COLO829 (cell line): ENCODE data around the gene FMN2.
A peak's percentile ranks its signal among the peaks of the same experiment; 100 is the strongest.
"Not testable (repeated sequence)": the region's sequence is repeated elsewhere in the genome, so short reads cannot be mapped to it uniquely, and the experiment has no call there.

ENCODE experiments used
- DNase-seq: peaks from one replicate; pipeline ENCODE4 v3.0.0; 2012; ENCODE audit warnings: low spot score

FMN2 gene

DNA sequence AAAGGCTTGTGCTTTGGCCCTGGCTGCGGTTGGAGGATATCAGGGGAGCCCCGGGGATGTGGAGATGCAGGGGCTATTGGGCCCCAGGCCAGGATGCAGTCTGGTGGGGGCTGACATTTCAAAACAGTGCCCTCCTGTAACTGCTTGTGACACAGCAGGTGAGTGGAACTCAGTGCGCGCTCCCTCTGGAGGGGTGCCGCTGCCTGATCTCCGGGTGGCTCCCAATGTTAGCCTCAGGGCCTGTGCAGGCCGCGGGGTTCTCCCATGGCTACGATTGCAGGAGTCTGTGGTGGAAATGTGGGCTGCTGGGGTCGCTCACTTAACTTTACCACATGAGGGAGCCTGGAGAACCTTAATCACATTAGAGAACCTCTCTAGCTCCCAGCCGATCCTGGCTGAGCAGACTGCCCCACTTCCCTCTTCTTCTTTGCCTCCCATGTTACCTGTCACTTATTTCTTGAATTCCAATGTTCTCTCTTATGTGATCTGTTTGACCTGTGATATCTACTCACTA lies 163.2 kb downstream of the FMN2 start:
- DNase-seq: no peak

DNA sequence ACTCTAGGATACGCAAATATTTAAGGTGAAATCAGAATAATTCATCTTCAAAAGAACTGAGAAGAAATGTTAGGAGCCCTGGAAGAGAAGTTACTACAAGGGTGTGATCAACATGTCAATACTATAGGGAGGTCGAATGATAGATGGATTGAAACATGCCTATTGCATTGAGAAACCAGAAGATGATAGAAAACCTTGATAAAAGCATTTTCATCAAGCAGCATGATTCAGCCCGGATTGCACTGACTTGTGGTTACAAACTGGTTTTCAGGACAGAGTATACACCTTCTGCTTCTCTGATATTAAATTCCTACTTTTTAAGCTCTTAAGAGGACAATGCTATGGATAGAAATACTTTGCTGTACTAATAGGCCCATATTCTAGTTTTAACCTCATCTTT lies 164.2 kb downstream of the FMN2 start:
- DNase-seq: no peak

GRCh38 chr1:240256836-240257503 lies 165.3 kb downstream of the FMN2 start:
- no peak for DNase-seq

GRCh38 chr1:240258910-240259309 lies 167.2 kb downstream of the FMN2 start:
- DNase-seq: peak; percentile 33

GRCh38 chr1:240264494-240264893 lies 172.8 kb downstream of the FMN2 start:
- not testable (repeated sequence) for DNase-seq

GRCh38 chr1:240271081-240271480 lies 179.4 kb downstream of the FMN2 start:
- DNase-seq: no peak

DNA sequence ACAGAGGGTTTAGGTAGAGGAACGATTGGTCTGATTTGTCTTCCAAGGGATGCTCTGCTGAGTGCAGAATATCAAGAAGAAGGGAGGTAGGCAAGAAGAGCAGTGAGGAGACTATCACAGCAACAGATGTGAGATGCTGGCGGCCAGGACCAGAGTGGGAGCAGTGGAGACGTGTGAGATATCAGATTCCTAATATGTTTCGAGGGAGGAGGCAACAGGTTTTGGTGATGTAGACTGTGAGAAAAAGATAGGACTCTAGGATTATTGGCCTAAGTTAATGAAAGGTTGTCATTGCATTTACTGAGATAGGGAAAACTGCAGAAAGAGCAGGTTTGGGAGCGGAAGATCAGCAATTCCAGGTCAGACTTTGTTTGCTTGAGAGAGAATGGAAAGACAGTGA lies 182.9 kb downstream of the FMN2 start:
- DNase-seq: no peak

- DNase-seq: not testable (repeated sequence)
Observed at GRCh38 chr1:240275219-240275618, 183.5 kb downstream of the FMN2 start.

- DNase-seq: no peak
Observed at GRCh38 chr1:240278082-240278481, 186.4 kb downstream of the FMN2 start.

- DNase-seq: no peak
Observed at GRCh38 chr1:240280560-240281322, 189.1 kb downstream of the FMN2 start.

DNA sequence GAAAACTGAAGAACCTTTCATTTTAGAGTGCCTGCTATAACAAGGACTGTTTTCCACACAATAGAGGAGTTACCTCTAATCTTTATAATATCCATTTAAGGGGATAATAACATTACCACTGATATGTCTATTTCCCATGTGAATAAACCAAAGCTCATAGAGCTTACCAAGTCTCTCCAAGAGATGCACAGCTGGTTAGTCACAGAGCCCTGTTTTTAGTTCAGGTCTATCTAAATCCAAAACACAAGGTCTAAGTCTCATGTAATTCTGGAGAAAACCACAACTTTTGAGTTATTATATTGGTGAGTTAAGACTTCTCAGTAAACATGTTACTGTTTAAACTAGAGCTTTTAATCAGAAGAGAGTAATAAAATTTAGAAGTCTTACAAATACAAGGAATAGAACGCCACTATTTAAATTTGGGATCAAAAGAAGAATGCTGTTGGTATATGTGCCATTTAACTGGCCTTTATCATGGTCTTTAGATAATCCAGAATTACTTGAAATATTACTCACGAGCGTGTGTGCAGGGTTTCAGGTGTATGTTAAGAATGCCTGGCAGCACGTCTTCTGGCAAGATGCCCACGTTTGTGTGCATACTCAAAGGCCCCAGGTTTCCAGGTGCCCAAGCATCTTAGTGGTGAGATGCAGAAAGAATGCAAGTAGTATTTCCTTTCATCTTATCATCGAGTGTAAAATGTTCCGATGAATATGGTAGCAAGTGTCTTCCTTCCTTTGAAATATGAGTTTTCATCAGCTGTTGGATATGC lies 190.6 kb downstream of the FMN2 start:
- no peak for DNase-seq

- DNase-seq: no peak
Observed at GRCh38 chr1:240284656-240285414, 193.2 kb downstream of the FMN2 start.

GRCh38 chr1:240285540-240285939 lies 193.9 kb downstream of the FMN2 start:
- no peak for DNase-seq

DNA sequence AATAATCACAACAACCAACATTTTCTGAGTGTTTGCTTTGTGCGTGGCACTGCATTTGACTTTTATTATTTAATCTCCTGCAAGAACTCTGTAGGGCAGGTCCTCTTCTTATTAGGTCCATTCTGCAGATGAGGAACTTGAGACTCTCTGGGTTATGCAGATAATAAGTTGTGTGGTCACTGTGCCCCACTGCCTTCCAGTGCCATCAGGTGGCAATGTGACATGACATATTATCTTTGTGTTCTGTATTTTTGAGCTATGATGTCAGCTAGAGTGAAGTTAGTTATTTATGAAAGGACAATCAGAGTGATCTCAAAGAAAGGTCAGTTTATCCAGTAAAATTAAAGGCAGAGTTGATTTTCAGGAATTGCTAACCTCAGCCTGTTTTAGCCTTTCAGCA lies 196.0 kb downstream of the FMN2 start:
- DNase-seq: peak; percentile 48

DNA sequence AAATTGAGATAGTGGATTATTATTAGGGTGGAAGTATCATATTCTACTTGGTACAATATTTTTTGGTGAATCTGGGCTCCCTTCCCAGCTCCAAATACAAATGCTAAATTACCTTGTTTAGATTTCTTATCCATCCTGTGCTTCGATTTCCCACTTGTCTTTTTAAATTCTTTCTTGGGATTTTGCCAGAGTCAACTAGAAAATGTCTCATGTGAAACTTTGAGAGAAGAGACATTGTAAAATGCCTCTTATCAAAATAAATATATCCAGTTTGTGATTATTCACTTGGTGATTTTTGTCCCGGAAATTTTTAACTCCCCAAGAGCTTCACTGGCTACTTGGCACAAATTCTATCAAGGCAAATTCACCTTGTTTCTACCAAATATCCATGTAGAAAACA lies 202.0 kb downstream of the FMN2 start:
- DNase-seq: no peak

DNA sequence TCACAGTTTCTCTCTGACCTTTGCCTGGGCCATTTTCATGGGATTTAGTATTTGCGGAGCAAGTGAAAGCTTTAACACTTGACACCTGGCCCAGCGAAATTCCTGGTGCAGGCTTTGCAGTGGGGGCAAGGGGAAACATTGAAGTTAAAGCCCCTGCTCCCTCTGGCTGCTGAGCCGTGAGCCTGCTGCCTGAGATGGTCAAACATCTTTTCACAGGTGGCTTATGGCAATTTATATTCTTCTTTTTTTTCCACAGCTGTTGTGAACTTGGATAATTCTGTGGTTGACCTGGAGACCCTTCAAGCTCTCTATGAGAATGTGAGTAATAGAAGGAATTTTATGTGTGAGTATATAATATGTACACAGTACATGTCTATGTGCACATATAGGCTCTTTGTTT lies 202.9 kb downstream of the FMN2 start:
- DNase-seq: no peak

GRCh38 chr1:240295811-240296210 lies 204.1 kb downstream of the FMN2 start:
- DNase-seq: no peak

DNA sequence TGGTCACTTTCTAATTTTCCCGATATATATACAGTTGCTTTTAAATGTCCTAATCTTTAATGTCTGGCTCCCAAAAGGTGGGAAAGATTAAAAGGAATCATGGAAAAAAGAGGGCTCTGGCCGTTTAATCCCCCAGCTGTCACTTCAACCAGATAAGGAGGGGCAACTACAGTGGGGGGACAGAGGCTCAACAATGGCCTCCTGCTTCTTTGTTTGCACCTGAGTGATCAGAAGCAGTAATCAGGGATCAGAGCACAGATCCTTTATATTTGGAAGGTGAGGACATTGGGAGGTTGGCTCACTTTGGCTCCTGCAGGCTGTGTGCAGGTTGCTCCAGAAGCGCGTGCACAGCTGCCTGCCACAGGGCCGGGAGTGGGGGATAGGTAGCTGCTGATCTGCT lies 212.8 kb downstream of the FMN2 start:
- no peak for DNase-seq

DNA sequence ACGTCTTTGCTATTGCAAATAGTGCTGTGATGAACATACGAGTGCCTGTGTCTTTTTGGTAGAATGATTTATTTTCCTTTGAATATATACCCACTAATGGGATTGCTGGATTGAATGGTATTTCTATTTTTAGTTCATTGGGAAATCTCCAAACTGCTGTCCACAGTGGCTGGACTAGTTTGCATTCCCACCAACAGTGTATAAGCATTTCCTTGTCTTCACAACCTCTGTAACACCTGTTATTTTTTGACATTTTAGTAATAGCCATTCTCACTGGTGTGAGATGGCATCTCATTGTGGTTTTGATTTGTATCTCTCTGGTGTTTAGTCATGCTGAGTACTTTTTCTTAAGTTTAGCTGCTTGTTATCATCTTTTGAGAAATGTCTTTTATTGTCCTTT lies 215.0 kb downstream of the FMN2 start:
- DNase-seq: no peak

GRCh38 chr1:240308096-240308495 lies 216.4 kb downstream of the FMN2 start:
- DNase-seq: no peak

- no peak for DNase-seq
Observed at GRCh38 chr1:240309769-240310168, 218.1 kb downstream of the FMN2 start.
